ENCODE results near the gene FBXO48.

The FBXO48 gene

DNA sequence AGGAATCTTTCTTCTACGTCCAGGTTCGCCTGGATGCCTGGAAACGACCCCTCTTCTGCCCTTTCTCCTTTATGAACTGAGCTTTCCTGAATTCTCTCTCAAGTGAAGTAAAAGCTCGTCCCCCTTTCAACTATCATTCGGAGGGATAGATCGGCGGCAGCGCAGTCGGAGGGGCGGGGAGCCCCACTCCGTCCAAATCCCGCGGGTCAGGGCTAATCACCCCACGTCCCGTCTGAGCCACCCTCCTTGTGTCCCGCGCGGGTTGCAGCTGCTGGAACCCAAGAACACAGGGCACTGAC, 367 bp downstream of the FBXO48 start:
- Histone ChIP-seq H3K27ac (ENCODE audit: poor library complexity, severe bottlenecking) (peak overlapping the region; percentile 49), H3K4me1 (ENCODE audit: insufficient read depth, poor library complexity, severe bottlenecking) (peaks cover 24% of the 10 kb centered on the region)
- ATAC-seq (ENCODE audit: low read depth) = peak; percentile 3; the same call in 2 of the 3 replicates

DNA sequence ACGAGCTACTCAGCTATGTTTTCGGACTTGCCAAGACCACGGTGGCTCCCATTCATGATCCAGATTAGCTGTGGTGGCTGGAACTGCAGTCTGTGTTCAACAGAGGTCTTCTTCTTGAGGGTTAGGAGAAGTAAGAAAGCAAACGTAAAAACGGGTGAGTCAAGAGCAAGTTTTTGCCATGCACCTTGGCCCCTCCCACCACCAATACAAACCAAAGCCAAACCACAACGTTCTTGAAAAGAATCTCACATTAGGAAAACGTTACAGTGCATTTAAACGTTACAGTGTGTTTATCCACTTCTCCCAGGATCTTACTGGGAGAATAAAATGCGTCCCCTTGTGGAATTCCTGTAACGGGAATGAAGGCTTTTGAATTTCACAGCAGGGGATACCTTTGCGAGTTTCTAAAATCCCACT, 725 bp downstream of the FBXO48 start:
- H3K9me3 ChIP-seq (ENCODE audit: severe bottlenecking) = no peaks in the 10 kb centered on the region
- 0 out of 3 replicates have a peak, but pooled peaks have one; percentile 6 for ATAC-seq (ENCODE audit: low read depth)
- peak overlapping the region; percentile 80 for H3K4me3 ChIP-seq (ENCODE audit: severe bottlenecking)
- peak overlapping the region; percentile 49 for H3K27ac ChIP-seq (ENCODE audit: poor library complexity, severe bottlenecking)
- no peaks in the 10 kb centered on the region; the same call in 1 of the 2 replicates for H3K36me3 ChIP-seq (ENCODE audit: low read depth)
- no peaks in the 10 kb centered on the region for H3K27me3 ChIP-seq (ENCODE audit: insufficient read depth, poor library complexity, severe bottlenecking)
- H3K4me1 ChIP-seq (ENCODE audit: insufficient read depth, poor library complexity, severe bottlenecking) = peaks cover 24% of the 10 kb centered on the region
- TF ChIP-seq, protein P1, sequence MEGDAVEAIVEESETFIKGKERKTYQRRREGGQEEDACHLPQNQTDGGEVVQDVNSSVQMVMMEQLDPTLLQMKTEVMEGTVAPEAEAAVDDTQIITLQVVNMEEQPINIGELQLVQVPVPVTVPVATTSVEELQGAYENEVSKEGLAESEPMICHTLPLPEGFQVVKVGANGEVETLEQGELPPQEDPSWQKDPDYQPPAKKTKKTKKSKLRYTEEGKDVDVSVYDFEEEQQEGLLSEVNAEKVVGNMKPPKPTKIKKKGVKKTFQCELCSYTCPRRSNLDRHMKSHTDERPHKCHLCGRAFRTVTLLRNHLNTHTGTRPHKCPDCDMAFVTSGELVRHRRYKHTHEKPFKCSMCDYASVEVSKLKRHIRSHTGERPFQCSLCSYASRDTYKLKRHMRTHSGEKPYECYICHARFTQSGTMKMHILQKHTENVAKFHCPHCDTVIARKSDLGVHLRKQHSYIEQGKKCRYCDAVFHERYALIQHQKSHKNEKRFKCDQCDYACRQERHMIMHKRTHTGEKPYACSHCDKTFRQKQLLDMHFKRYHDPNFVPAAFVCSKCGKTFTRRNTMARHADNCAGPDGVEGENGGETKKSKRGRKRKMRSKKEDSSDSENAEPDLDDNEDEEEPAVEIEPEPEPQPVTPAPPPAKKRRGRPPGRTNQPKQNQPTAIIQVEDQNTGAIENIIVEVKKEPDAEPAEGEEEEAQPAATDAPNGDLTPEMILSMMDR (IDR thresholded peaks at IDR 0.05; ENCODE audit: poor library complexity, severe bottlenecking) = peak; percentile 27
- no peak for DNase-seq (ENCODE audit: low spot score)

More for the DNA sequence above, 367 bp downstream of the FBXO48 start:
- no peak for DNase-seq (ENCODE audit: low spot score)
- TF ChIP-seq, protein P1 (IDR thresholded peaks at IDR 0.05; ENCODE audit: poor library complexity, severe bottlenecking) = no peak
- Histone ChIP-seq H3K36me3 (ENCODE audit: low read depth) (no peaks in the 10 kb centered on the region; the same call in 1 of the 2 replicates), H3K27me3 (ENCODE audit: insufficient read depth, poor library complexity, severe bottlenecking) (no peaks in the 10 kb centered on the region), H3K4me3 (ENCODE audit: severe bottlenecking) (peak overlapping the region; percentile 80), H3K9me3 (ENCODE audit: severe bottlenecking) (no peaks in the 10 kb centered on the region)

DNA sequence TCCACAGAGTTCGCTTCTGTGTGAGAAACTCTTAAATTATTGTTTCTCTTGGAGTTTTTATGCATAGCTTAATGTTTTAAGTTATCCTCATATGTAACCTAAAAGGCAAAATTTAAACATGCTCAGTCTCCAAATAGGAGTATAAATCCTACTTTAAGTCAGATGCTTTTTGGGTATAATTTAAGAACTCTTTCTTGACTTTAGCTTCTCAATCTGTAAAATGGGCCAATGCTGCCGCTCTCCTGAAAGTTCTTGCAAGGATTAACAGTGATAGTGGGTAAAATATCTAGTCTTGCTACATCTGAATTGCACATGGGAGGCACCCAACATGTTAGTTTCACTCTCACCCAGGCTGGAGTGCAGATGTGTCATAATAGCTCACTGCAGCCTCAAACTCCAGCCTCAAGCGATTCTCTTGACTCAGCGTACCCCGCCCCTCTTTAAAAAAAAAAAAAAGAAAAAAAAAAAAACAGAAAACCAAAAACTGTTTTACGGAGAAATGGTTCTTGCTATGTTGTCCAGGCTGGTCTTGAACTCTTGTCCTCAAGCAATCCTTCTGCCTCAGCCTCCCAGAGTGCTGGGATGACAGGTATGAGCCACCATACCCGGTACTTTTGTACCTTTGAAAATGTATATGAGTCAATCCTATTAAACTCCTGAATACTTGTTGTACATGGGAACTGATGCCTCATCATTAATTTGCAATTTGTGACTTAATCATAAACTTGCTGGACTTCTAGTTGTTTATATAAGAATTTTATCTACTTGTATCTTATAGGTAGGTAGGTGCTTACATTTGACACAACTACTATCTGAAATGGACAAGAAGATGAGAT, 1.8 kb downstream of the FBXO48 start:
- Histone ChIP-seq H3K27me3 (ENCODE audit: insufficient read depth, poor library complexity, severe bottlenecking) (no peaks in the 10 kb centered on the region), H3K4me1 (ENCODE audit: insufficient read depth, poor library complexity, severe bottlenecking) (peaks cover 24% of the 10 kb centered on the region), H3K27ac (ENCODE audit: poor library complexity, severe bottlenecking) (no peak overlapping the region), H3K4me3 (ENCODE audit: severe bottlenecking) (no peak overlapping the region), H3K9me3 (ENCODE audit: severe bottlenecking) (no peaks in the 10 kb centered on the region), H3K36me3 (ENCODE audit: low read depth) (no peaks in the 10 kb centered on the region; the same call in 1 of the 2 replicates)
- ATAC-seq (ENCODE audit: low read depth) (no peak), DNase-seq (ENCODE audit: low spot score) (no peak)
- TF ChIP-seq, protein P1 (IDR thresholded peaks at IDR 0.05; ENCODE audit: poor library complexity, severe bottlenecking) = no peak

DNA sequence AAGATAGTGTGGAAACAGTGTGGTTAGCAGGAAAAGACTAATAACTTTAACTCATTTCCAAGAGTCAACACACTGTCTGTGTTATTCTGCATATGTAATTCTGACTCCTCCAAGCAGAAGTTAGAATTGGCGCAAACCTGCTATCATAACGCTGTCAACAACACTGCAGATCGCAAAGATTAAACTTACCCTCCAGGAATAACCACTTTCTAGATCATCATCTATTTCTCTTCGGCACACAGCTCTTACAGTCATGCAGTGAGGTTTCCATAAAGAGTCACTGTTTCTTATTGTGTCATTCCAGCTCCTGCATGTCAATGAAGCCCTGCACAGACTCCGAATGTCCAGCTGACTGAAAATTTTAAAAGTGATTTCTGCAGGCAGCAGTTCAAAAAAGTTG, 2.4 kb downstream of the FBXO48 start:
- DNase-seq (ENCODE audit: low spot score) (no peak), ATAC-seq (ENCODE audit: low read depth) (no peak)
- H3K27ac ChIP-seq (ENCODE audit: poor library complexity, severe bottlenecking) = no peak overlapping the region
- no peaks in the 10 kb centered on the region; the same call in 1 of the 2 replicates for H3K36me3 ChIP-seq (ENCODE audit: low read depth)
- no peaks in the 10 kb centered on the region for H3K9me3 ChIP-seq (ENCODE audit: severe bottlenecking)
- TF ChIP-seq, protein P1 (IDR thresholded peaks at IDR 0.05; ENCODE audit: poor library complexity, severe bottlenecking) = no peak
- H3K4me3 ChIP-seq (ENCODE audit: severe bottlenecking) = no peak overlapping the region
- H3K4me1 ChIP-seq (ENCODE audit: insufficient read depth, poor library complexity, severe bottlenecking) = peaks cover 19% of the 10 kb centered on the region
- no peaks in the 10 kb centered on the region for H3K27me3 ChIP-seq (ENCODE audit: insufficient read depth, poor library complexity, severe bottlenecking)

Data from RWPE2 (cell line).